ENCODE results near the gene SAMSN1. TPM values are rescaled to one million over a fixed set of nuclear protein-coding genes. Genes with fewer than 3 reads are reported as not detected.

Gene SAMSN1
- total RNA-seq, 4 donors from 2014 or later = 0.80 to 1.9 (median 0.93) TPM

DNA sequence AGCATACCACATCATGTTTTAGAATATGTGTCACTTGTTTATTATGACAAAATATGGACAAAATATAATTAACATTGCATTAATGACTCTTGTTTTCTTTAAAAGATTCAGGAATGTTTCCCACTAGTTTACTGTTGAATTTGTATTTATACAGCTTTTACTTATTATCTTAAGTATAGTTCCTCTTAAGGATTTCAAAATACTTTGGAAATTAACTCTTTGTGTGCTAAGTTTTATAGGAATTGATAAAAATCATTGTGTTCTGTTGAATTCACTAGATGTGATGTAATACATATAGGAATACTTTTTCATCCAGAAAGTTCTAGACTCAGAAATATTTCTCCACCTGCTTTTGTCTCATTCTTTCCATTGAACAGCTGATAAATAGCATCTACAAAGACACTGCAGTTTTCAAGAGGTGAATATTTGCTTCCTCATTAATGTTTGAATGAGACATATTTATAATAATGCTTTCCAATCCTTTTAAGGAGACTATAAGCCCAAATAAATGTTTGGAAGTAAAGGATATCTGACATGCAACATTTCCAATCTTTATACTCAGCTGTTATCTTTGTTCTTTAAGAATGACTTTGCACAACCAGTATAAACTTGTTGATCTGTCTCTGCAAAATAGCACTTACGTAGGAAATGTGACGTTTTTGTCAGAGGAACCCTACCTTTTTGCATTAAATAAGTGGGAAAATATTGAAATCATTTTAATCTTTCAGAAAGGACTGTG lies 38.4 kb upstream of the SAMSN1 start:
- WGBS = 36% methylated on average over 2 of the region's 2 CpGs
- Histone ChIP-seq H3K27ac (no peak overlapping the region), H3K9me3 (no peaks in the 10 kb centered on the region)

DNA sequence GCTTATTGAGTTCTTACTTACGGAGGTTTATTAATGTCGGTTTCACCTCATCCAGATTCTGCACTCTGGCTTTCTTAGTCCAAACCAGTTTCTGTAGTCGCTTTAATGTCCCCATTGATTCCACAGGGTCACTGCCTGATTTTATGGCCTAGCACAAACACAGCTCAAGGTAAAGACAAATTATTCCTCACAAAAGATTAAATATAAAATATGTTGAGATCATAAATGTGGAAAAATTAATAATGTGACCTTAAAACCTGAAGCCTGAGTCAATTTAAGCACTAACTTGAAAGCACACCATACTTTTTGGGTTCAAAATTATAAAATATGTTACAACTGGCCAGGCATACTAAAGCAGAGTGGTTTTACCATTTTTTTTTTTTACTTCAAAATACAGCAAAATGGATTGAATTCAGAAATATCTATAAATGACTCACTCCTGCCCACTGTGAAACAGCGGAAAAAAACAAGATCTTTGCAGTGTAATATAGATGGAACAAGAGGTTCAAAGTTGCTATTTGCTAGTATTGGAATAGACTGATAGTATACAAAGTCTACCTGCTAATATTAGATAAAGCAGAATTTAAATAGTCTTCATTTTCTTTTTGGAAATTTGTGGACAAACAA lies 37.6 kb upstream of the SAMSN1 start:
- Histone ChIP-seq H3K4me3 (no peak overlapping the region), H3K36me3 (no peaks in the 10 kb centered on the region), H3K27ac (no peak overlapping the region), H3K4me1 (no peaks in the 10 kb centered on the region), H3K27me3 (no peaks in the 10 kb centered on the region), H3K9me3 (no peaks in the 10 kb centered on the region)
- no peak for DNase-seq (ENCODE audit: low spot score in 2 of 2)
- no peak for TF ChIP-seq POLR2AphosphoS5 (IDR thresholded peaks at IDR 0.05)
- no peak for TF ChIP-seq EP300 (IDR thresholded peaks at IDR 0.05)
- TF ChIP-seq POLR2A (IDR thresholded peaks at IDR 0.05) = no peak
- TF ChIP-seq, protein P1, sequence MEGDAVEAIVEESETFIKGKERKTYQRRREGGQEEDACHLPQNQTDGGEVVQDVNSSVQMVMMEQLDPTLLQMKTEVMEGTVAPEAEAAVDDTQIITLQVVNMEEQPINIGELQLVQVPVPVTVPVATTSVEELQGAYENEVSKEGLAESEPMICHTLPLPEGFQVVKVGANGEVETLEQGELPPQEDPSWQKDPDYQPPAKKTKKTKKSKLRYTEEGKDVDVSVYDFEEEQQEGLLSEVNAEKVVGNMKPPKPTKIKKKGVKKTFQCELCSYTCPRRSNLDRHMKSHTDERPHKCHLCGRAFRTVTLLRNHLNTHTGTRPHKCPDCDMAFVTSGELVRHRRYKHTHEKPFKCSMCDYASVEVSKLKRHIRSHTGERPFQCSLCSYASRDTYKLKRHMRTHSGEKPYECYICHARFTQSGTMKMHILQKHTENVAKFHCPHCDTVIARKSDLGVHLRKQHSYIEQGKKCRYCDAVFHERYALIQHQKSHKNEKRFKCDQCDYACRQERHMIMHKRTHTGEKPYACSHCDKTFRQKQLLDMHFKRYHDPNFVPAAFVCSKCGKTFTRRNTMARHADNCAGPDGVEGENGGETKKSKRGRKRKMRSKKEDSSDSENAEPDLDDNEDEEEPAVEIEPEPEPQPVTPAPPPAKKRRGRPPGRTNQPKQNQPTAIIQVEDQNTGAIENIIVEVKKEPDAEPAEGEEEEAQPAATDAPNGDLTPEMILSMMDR (IDR thresholded peaks at IDR 0.05) = no peak
- WGBS = 94% methylated on average over 4 of the region's 4 CpGs

More for the DNA sequence above, 38.4 kb upstream of the SAMSN1 start:
- TF ChIP-seq POLR2A (IDR thresholded peaks at IDR 0.05) (no peak), POLR2AphosphoS5 (IDR thresholded peaks at IDR 0.05) (no peak), EP300 (IDR thresholded peaks at IDR 0.05) (no peak)
- TF ChIP-seq, protein P1 (IDR thresholded peaks at IDR 0.05) = no peak
- no peaks in the 10 kb centered on the region for H3K4me1 ChIP-seq
- no peak overlapping the region for H3K4me3 ChIP-seq
- no peak for DNase-seq (ENCODE audit: low spot score in 2 of 2)
- no peaks in the 10 kb centered on the region for H3K27me3 ChIP-seq
- no peaks in the 10 kb centered on the region for H3K36me3 ChIP-seq

DNA sequence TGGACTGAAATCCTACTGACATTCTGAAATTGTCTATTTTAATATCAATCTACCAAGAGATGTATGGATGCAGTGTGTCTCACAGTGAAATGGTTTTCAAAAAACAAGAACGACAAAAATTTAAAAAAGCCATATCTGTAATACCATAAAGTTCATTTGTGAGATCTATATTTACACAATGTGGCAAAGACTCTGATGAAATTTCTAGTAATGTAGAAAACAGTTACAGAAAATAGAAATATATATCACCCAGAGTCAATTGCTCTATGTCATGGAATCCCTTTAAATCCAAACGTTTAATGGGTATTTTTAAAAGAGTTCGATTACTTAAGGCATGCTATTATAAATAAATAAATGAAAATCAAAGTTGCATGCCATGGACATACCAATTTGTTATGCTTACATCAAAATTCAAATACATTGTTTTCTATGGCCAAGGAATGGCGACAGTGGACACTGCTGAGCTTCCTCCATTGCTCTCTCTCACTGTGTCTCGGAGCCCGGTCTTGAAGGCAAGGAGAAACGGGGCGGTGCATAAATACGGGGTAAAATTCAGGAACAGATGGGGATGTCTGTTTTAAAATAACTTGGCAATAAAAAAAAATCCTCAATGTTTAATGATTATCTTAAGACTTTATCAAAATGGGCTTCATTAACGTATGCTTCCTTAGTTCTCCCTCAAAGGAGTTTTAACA lies 37.0 kb upstream of the SAMSN1 start:
- Histone ChIP-seq H3K9me3 (no peaks in the 10 kb centered on the region), H3K27ac (no peak overlapping the region)
- 91% methylated on average over 10 of the region's 10 CpGs for WGBS

DNA sequence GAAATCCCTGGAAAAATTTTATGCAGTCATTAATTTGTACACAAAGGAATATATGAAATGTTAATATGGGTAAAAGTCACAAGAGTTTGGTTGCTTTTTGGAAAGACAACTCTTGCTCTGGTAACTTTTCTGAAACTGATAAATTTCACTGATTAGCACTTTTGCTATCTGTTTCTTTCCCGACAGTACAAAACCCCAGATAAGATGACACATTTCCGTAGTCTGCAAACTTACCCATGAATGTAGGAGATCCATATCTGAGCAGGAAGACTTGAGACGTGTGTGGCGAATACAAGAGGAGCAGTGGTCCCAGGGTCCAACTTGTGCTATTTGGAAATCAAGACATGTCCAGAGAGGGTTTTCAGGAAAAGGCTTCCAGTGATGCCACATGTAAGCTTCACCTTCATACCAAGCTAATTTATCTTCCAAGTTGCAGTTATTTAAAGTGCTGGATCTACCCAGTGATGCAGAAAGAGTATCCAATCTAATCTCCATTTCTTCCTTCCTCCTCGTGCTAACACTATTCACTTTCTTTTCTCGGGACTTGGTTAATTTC lies 35.9 kb upstream of the SAMSN1 start:
- Histone ChIP-seq H3K27me3 (no peaks in the 10 kb centered on the region), H3K9me3 (no peaks in the 10 kb centered on the region), H3K36me3 (no peaks in the 10 kb centered on the region), H3K27ac (no peak overlapping the region), H3K4me1 (no peaks in the 10 kb centered on the region), H3K4me3 (no peak overlapping the region)
- TF ChIP-seq, protein P1 (IDR thresholded peaks at IDR 0.05) = no peak
- no peak for TF ChIP-seq POLR2AphosphoS5 (IDR thresholded peaks at IDR 0.05)
- no peak for TF ChIP-seq EP300 (IDR thresholded peaks at IDR 0.05)
- no peak for TF ChIP-seq POLR2A (IDR thresholded peaks at IDR 0.05)
- 80% methylated on average over 6 of the region's 6 CpGs for WGBS
- DNase-seq (ENCODE audit: low spot score in 2 of 2) = no peak

More for the DNA sequence above, 37.0 kb upstream of the SAMSN1 start:
- H3K36me3 ChIP-seq = no peaks in the 10 kb centered on the region
- DNase-seq (ENCODE audit: low spot score in 2 of 2) = no peak
- no peak overlapping the region for H3K4me3 ChIP-seq
- no peaks in the 10 kb centered on the region for H3K4me1 ChIP-seq
- TF ChIP-seq EP300 (IDR thresholded peaks at IDR 0.05) = no peak
- TF ChIP-seq POLR2A (IDR thresholded peaks at IDR 0.05) = no peak
- no peak for TF ChIP-seq POLR2AphosphoS5 (IDR thresholded peaks at IDR 0.05)
- TF ChIP-seq, protein P1 (IDR thresholded peaks at IDR 0.05) = no peak
- H3K27me3 ChIP-seq = no peaks in the 10 kb centered on the region

Data from suprapubic skin (tissue), 4 donors.